ENCODE measurements around the gene RPL35A.
A peak's percentile ranks its signal among the peaks of the same experiment; 100 is the strongest.
"Not testable (repeated sequence)": the region's sequence is repeated elsewhere in the genome, so short reads cannot be mapped to it uniquely, and the experiment has no call there.

The RPL35A gene

GRCh38 chr3:197949778-197950676 lies at the start of gene RPL35A:
RPL35A (plus strand) TSS chr3:197950190; CDS start chr3:197950968, 778 bp downstream.
- peak; percentile 79 for DNase-seq (ENCODE audit: low read depth)

DNA sequence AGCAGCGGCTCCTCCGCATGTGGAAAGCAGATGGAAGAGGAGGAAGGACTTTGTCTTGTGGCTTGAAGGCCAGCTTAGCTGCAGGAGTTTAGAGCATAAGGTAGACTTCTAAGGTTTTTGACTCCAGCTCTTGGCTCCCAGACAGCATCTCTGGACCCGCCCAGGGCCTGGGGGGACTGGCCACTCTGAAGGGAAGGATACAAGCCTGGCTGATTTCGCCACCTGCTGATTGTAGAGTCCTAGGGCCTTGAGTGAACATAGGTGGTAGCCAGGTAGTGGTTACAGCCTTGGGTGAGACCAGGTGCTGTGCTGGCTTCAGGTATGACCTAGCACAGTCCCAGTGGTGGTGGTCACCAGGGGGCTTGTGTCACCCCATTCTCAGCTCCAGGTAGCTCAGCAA lies 48.4 kb upstream of the RPL35A start:
- no peak for DNase-seq (ENCODE audit: low read depth)

- peak; percentile 74 for DNase-seq (ENCODE audit: low read depth)
These were observed 43.8 kb upstream of the RPL35A start for GRCh38 chr3:197906023-197906849.

- DNase-seq (ENCODE audit: low read depth) = no peak
These were observed 43.2 kb upstream of the RPL35A start for GRCh38 chr3:197906850-197907187.

- no peak for DNase-seq (ENCODE audit: low read depth)
These were observed 42.8 kb upstream of the RPL35A start for GRCh38 chr3:197907196-197907595.

GRCh38 chr3:197908550-197908949 lies 41.4 kb upstream of the RPL35A start:
- peak; percentile 15 for DNase-seq (ENCODE audit: low read depth)

GRCh38 chr3:197908957-197909701 lies 40.9 kb upstream of the RPL35A start:
- DNase-seq (ENCODE audit: low read depth) = no peak

- no peak for DNase-seq (ENCODE audit: low read depth)
These were observed 37.1 kb upstream of the RPL35A start for GRCh38 chr3:197912741-197913476.

DNA sequence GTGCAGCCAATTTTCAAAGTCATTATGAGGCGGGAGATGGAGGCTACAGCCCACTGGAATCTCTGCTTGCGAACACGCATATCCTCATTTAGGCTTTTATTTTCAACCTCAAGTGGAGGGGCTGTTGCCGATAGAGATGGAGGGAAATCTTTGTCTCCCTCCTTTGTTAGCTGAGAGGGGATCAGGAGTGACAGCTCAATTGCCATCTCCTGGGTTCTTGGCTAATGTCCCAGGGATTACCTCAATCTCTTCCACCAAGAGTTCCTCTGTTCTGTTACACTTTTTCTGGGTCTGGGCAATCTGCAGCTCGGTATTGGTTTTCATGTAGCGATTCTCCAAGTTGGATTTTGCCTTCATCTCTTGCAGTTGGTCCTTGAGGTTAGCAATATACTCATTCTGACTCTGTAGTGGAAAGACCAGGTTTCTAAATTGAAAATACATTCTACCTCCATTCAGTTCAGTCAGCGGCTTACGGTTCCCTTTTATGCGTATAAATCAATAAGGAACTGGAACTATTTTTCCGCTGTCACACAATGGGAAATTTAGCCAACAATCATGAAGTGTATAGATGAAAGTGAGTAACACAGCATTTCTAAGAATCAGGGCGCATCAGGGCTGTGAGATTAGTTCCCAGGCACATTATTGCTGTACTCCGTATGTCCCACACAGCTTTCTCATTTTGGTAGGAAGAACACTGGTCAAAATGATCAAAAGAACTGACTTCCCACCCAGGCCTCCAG lies 36.2 kb upstream of the RPL35A start:
- no peak for DNase-seq (ENCODE audit: low read depth)

GRCh38 chr3:197921429-197922275 lies 28.3 kb upstream of the RPL35A start:
- not testable (repeated sequence) for DNase-seq (ENCODE audit: low read depth)

GRCh38 chr3:197926418-197926817 lies 23.6 kb upstream of the RPL35A start:
- no peak for DNase-seq (ENCODE audit: low read depth)

GRCh38 chr3:197927578-197927977 lies 22.4 kb upstream of the RPL35A start:
- not testable (repeated sequence) for DNase-seq (ENCODE audit: low read depth)

GRCh38 chr3:197936819-197937384 lies 13.1 kb upstream of the RPL35A start:
- no peak for DNase-seq (ENCODE audit: low read depth)

DNA sequence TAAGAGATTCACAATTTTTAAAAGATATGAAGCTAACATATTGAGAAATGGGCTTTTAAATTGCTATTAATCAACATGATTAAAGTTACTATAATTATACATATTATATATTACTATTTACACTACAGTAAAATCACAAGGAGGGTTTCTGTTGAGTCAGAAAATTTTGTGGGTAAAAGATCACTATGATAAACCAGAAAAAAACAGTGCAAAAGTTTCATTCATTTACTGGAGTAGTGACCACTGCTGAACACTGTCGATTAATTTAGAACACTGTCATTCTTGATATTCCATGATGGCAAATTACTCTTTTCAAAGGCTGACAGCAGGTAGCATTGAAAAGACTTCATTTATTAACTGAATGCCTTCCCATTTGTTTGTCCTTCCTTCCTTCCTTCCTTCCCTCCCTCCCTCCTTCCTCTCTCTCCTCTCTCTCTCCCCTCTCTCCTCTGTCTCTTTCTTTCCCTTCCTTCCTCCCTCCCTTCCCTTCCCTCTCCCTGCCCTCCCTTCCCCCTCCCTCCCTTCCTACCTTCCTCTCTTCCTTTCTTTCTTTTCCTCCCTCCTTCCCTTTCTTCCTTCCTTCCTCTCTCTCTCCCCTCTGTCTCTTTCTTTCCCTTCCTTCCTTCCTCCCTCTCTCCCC lies 9.1 kb upstream of the RPL35A start:
- no peak for DNase-seq (ENCODE audit: low read depth)

DNA sequence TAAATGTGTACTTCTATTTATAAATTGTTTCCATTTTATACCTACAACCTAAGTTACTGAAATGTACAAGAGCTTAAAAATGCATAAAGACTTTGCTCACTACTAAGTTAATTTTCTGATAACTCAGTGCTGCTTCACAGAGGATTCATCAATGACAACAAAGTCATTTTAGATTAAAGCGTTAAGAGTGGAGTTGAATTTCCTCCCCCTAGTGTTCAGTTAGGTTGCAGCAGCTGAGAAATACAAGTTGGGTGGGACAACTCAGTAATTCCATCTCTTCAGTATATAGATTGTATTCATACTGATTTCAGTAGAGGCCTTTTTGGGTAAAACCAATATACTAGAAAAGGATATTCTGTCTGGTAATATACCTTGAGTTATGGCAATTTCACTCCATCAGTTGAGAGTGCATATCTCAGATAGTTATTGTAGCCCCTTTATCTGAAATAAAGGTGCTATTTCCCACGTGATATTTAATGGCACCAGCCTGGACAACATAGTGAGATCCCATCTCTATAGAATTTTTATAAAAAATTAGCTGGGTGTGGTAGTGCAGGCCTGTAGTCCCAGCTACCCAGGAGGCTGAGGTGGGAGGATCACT lies 6.9 kb upstream of the RPL35A start:
- DNase-seq (ENCODE audit: low read depth) = no peak

DNA sequence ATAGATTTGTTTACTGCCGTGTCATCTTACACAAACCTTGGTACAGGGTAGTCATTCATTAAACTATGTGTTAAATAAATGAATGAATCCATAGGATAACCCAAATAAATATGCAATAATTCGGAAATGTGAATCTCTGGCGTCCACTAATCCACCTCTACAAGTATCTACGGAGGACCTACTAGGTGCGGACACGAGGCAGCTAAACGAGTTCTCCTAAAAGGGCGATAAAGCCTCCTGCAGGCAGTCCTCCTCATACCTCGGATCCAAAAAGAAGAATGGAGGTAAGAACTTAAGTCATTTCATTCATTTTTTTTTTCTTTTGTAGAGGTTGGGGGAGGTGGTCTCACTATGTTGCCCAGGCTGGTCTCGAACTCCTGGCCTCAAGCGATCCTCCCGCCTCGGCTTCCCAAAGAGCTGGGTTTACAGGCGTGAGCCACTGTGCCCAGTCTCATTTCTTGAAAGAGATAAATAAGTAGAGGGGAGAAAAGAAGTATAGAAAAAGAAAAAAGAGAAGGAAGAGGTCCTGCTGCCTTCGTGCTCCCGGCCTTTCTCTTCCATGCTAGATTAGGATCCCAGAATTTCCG lies 706 bp upstream of the RPL35A start:
- DNase-seq (ENCODE audit: low read depth) = no peak

GRCh38 chr3:197950677-197951061 lies 679 bp downstream of the RPL35A start:
- DNase-seq (ENCODE audit: low read depth) = no peak

- no peak for DNase-seq (ENCODE audit: low read depth)
These were observed 1.5 kb downstream of the RPL35A start for GRCh38 chr3:197951392-197951990.

Data from GM04503 (cell line).